Measurements from ENCODE around the gene BORCS8.
"Not testable (repeated sequence)": the region's sequence is repeated elsewhere in the genome, so short reads cannot be mapped to it uniquely, and the experiment has no call there.

BORCS8 gene

DNA sequence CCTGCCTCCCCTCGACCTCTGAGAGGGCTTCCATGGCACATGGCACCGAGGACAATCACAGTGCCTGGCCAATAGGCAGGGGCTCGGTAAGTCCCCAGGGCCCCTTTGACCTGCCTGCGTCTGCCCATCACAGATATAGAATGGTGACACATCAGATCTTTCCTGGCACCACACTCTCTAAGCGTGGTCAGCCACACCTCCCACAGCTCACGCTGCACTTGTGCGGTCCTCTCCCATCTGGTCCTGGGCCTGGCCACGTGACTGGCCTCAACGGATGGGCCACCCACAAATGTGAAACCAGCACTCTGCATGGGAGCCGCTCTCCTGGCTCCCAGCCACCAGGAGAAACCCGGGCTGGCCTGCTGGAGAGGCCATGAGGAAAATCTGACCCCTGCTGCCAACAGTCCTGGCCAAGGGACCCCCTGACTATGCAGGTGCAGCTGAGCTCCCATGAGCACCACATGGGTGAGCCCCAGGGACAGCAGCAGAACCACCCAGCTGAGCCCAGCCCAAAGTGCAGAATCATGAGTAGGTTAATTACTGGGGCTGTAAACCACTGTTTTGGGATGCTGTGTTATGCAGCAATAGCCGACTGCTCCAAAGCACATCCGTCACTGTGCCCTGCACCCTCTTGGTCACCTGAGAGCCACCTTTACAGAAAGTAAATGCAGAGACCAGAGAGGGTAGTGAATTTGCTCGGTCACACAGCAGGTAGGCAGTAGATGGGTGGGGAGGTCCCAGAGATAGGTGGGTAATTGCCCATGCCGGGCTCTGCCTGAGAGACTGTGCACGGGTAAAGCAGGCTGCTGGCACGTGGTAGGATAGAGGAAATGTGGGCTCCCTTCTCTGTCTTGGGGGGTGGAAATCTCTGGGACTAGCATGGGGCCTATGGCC is 12.2 kb downstream of the BORCS8 start:
- no peak for DNase-seq

DNA sequence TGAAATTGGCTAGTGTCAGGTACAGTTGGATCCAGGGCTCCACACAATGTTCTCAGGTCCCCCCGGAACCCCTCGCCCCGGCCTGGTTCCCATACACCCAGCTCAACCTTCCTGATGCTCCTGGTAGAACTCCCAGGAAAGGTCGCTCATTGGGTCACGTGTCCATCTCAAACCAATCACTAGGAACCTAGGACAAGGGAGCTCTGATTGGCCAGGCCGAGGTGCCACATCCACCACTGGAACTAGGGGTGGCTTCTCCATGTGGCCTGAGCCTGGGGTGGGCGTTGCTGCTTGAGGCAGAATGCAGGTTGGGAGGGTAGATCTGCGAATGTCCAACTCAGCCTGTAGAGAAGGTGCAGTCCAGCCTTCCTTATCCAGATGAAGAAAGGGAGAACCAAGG is 15.0 kb downstream of the BORCS8 start:
- no peak for DNase-seq

DNA sequence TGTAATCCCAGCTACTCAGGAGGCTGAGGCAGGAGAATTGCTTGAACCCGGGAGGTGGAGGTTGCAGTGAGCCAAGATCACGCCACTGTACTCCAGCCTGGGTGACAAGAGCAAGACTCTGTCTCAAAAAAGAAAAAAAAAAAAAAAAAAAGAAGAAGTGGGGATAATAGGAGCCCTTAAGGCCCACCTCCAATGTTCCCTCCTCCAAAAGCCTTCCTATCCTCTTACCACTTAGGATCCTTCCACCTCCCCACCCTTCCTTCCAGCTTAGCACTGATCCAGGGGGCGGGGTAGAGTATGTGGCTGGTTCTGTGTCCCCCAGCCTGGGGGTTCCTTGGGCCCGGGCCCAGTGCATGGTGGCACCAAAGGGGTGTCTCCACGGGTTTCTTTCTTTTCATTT is 18.7 kb downstream of the BORCS8 start:
- DNase-seq, result not testable (repeated sequence)

DNA sequence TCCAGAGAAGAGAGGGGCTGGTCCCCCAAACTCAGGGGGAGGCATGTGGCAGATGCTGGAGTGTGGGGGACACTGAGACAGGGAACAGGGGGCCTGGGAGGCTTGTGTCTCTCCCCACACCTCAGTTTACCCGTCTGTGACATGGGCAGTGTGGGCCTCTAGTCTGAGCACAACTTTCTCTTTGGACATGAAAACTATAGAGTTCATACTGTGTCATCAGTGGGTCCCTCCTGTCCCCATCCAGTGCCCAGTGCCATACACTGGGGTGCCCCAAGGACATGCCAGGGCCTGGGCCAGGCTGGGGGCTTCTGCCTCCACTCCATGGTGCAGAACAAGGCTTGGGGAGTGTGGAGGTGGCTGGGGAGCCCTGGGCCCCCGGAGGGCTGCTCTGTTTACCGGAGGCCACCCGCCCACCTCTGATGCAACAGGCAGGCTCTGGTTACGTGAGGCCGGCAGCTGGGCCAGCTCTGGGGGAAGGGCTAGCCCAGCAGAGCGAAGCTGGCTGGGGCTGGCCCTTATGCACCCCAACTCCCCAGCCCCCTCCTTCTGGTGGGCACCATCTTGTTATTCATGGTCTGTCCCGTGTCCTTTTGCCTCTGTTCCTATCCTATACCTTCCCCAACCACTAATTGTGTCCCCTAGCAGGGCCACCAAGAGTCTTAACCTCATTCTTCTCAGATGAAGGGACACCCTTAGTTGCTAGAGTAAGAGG is 20.0 kb downstream of the BORCS8 start:
- no peak for DNase-seq

DNA sequence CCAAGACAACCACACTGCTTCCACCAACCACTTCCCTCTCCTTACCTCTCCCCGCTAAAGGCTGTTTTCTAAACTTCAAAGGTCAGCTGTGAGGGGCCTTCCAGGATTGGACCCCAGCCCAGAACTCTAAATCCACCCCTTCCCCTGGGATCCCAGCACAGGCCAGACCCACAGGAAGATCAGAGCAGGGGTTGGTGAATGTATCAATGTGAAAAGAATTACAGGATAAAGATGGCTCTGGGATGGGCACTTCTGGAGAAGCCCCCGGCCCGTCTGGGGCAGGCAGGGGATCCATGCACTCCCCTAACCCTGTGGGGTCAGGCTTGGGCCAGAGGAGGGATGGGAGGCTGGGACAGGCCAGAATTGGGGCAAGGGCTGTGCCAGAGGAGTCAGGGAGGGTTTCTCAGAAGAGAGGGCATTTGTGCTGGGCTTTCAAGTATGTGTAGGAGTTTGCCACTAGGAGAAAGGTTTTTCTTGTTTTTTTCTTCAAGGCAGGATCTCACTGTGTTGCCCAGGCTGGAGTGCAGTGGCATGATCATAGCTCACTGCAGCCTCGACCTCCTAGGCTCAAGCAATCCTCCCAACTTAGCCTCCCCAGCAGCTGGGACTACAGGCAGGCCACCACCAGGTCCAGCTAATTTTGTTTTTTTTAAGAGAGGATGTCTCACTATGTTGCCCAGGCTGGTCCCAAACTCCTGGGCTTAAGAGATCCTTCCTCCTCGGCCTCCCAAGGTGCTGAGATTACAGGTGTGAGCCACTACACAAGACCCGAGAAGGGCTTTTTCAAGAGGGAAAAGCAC is 20.9 kb downstream of the BORCS8 start:
- DNase-seq, result no peak

DNA sequence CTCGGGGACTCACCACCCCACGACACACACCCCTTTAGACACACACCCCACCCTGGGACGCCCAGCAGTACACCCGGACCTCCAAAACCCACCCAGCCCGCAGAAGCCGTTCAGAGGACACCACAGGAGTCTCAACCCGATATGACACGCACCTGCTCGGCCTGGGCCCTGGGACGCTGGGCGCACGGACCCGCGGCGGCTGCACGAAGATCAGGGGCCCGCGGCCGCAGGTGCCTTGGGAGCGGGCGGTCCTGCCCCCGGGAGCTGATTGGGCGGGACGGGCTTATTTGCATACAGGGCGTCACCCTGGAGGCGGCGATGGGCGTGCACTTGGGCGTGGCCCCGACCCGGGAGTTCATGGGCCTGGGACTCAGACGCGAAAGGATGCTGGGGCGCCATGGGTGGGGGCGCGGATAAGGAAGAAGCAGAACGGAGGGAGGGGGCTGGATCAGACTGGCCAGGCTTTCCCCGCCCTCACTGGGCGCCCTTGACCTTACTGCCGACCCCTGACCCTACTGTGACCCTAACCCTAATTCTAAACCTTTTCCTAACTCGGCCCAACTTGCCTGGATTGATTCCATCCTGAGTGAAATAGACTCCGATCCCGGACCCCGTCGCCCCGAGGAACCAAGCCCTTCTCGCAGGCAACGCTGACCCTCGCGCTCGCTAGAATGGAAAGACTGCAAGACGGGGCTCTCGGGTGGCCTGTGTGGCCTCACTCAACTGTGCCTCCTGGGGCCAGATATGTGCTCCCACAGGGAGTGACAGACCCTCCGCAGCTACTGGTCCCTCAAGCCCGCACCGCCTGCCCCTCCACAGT is 21.7 kb downstream of the BORCS8 start, which contains the start of gene MEF2B:
TSS of gene MEF2B (minus strand) at position 211 of the 820 bp plus-strand sequence. CDS start 19,528 bp downstream, outside the sequence.
- no peak for DNase-seq

DNA sequence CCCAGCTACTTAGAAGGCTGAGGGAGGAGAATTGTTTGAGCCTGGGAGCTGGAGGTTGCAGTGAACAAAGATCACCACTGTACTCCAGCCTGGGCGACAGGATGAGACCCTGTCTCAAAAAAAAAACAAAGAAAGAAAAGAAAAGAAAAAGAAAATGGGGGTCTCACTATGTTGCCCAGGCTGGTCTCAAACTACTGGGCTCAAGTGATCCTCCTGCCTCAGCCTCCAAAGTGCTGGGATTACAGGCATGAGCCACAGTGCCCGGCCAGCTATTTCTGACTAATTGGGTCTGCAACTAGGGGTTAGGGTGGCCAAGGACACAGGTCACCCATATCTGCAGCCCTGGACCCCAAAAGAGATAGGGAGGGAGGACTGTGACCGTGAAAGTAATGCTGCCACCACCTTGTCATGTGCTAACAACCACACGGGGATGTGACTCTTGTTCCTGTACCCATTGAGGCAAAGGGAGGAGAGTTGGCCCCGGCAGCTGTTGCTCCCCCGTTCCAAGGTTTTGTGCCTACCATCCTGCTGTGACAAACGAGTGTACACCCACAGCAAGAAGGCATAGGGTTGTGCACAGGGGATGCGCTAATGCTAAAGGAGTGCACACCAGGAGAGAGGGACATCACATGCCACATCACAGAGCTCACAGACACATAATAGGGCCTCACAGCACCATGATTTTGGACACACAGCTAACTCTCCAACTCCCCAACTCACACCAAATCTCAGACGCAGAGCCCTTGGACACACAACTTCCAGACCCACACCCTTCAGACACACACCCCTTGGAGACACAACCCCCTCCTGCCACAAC is 22.5 kb downstream of the BORCS8 start:
- no peak for DNase-seq

DNA sequence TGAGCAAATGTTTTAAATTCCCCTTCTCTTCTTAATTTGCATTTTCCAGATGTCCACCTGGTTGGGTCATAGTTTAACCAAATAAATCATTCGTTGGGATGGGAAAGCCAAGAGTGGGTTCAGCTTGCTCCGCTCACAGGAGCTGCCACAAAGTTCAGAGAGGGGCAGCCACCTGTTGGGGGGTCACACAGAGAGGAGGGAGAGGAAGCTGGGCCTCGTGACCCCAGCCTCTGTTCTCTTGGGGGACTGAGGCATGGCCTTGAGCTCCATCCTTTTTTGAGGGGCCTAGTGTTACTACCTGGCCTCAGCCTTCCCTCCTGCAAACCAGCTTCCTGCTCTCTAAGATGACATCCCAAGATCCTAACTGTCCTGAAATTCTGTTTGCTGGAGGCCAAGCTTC is 24.3 kb downstream of the BORCS8 start:
- no peak for DNase-seq

DNA sequence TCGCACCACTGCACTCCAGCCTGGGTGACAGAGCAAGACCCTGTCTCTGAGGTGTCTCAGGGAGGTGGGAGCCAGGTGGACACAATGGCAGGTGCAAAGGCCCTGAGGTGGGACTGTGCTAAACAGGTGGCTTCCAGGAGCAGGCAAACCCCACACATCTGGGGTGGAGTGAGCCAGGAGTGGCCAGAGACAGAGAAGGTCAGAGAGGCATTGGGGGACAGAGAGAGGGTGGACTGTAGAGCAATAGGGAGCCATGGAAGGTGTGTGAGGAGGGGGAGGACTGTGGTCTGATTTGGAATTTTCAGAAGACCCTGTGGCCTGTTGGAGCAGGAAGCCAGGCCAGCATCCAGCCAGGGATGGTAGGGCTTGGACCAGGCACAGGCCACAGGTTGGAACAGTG is 26.6 kb downstream of the BORCS8 start:
- DNase-seq, result no peak

DNA sequence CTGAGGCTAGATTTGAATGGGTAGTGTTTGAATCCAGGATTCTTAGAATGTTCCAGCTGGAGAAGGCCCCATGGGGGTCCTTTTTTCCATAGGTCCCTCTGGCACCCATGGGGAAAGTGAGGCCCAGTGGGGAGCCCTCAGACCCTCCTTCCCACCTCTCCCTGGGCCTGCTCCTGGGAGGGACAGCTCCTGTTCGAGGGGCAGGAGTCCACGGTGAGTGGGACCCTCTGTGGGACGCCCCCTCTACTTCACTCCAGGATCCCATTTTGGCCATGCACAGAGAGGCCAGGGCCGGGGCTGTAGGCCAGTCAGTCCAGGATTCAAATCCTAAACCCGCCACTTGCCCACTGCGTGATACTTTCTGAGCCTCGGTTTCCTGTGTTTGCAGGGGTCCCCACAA is 29.5 kb downstream of the BORCS8 start:
- DNase-seq, result no peak

DNA sequence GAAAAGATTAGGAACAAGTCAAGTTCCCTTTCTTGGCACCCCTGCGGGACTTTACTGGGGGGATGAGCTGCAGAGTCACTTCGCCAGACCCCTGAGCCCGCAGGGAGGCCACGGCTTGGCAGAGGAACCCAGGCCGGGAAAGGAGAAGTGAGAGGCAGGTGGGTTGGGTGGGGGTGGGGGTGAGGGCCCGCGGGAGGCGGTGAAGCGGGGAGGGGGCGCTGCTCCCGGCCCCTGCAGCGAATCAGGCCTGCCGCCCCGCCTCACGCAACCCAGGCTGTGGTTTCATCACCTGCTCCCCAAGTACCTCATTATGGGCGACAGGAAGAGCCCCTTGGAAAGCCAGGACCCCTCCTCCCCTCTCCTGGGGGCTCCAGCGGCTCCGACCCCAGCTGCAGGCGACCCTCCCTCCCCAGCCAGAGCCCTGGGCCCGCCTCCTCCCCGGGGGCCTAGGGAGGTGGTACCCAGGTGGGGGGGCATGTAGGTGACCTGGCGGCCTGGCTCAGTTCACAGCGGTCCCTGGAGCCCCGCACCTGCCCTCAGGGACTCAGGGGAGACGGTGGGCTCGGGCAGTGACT is 31.4 kb downstream of the BORCS8 start:
- DNase-seq, result no peak

DNA sequence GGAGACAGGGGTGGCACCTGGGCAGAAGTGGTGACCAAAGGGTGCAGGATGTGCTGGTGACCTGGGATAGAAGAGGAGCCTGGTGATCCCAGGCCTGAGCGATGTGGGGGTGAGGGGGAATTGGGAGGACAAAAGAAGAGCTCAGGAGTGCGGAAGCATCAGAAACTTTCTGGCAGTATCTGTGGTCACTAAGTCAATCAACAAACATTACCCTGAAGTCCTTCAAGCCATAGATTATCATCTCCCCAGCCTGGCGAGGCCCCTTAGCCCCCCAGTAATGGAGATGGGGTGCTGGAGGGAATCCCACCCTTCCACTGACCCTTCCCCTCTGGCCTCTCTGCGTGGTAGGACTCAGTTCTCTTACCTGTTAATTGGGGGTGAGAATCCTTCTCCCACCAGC is 32.4 kb downstream of the BORCS8 start:
- no peak for DNase-seq

DNA sequence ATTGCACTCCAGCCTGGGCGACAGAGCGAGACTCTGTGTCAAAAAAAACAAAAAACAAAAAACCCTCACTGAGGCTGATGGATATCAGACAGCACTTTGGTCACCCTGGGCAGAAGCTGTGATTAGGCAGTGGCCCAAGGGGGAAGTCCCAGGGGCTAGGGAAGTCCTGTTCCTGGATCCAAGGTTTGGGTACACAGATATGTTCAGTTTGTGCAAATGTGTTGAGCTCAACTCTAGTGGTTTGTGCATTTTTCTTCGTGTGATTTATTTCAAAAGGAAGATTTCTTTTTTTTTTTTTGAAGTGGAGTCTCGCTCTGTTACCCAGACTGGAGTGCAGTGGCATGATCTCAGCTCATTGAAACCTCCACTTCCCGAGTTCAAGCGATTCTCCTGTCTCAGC is 34.1 kb downstream of the BORCS8 start:
- no peak for DNase-seq

DNA sequence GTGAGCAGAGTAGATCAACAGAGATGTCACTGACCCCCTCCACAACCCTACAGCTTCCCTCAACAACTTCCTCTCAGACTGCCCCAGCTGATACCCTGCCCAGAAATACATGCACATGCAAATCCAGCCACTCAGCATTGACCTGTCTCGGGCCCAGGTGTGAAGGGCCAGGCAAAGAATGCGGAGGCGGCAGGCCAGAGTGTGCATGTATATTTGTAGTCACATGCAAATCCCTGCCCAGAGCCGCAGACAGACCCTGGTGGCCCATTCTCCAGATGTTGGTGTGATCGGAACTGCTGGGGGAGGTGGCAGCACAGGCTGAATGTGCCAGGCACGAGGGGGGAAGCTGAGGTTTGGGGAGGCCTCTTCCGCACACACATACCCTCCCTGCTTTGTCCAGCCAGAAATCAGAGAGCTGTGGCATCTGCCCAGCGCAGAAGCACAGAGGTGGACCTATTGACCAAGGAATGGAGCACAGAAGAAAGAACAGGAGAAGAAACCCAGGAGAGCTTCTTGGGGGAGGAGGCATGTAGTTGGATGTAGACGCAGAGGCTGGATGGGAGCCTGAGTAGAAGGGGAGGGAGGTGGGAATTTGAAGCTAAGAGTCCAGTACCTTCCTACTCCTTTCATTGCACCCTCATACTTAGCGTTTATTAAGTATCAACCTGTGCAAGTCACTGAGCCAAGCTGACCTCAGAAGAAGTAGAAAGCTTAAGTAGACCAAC is 36.3 kb downstream of the BORCS8 start:
- DNase-seq, result no peak

DNA sequence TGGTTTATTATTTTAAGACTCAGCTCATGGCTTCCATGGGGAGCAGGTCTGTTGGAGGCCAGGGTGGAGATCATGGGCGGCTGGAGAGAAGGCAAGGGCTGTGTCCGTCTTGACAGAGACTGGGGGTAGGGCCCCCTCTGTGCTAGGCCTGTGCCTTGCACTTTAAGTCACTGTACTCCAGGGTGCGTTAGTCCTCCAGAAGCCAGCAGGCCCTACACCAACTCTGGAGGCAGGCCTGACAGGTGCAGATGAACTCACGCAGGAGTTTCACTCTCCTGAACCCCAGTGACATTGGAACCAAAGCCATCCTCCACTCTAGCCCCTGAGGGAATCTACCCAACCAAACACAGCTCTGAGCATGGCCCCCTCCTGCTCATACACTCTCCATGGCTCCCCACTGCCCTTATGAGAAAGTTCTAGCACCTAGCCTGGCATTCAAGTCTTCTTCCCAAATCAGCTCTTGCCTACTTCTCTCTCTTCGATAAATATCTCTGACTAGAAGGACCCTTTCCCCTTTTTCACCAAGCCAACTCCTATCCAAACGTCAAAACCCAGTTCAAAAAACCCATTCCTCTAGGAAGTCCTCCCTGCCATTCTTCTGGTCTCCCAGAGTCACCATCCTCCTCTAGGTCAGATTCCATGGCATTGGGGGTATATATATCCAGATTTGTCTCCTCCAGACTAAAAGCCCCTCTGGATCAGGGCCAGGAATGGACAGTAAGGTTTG is 37.0 kb downstream of the BORCS8 start:
- no peak for DNase-seq

DNA sequence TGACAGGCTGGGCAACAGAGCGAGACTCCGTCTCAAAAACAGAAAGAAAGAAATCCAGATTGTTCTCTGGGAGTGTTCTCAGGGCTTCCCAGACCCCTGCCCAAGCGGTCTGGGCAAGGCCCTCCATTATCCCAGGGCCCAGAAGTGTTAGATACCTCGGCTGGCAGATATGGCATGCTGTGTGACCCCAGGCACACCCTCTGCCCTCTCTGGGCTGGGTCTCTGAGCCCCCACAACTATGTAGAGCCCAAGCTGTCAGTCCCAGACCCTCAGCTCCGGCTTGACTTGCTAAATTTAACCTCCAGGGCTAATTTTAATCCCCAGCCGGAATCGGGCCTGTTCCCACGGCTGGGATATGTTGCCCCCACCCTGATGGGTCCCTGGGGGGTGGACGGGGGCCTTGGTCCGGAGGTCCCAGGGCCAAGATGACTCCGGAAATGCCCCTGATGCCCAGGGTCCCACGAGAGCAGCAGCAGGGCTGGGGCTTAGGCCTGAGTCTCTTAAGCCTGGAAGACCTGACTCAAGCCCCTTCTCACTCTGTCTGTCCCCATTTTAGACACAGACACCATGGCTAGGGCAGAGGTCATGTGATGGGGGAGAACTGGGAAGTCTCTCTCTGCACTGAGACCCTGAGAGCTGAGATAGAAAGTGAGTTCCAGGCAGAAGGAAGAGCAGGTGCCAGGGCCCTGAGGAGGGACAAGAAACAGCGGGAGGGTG is 39.1 kb downstream of the BORCS8 start:
- DNase-seq, result no peak

DNA sequence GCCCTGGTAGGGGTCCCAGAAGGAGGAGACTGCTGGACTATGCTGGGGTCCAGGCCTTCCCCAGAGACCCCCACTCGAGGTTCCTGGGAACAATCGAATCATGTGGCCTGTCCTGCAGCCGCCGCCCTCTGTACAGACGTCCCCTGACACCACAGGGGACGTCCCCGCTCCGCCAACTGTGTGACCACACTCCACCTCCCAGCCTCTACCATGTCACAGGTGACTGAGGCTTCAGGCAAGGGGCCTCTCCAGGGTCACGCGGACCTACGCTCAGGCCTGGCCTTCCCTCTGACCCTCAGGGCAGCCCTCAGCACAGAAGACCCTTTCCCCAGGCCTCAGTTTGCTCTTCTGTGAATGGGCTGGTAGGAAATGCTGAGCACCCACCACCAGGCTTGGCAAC is 40.5 kb downstream of the BORCS8 start:
- DNase-seq, result no peak

DNA sequence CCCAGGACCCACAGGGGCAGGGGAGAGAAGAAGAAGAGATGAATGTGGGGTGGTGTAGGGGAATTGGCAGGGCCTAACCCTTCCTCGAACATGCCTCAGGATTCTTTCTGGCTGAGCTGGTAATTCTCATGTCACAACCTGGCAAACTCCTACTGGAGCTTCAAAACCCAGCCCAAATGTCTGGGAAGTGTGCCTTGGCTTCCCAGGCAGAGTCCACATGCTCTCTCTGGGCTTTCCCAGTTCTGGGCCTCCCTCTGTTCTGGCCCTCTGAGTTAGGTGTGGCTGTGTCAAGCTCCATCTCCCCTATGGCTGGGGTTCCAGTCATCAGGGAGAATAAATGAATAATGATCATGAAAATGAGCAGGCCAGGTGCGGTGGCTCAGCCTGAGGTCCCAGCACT is 42.5 kb downstream of the BORCS8 start:
- no peak for DNase-seq

DNA sequence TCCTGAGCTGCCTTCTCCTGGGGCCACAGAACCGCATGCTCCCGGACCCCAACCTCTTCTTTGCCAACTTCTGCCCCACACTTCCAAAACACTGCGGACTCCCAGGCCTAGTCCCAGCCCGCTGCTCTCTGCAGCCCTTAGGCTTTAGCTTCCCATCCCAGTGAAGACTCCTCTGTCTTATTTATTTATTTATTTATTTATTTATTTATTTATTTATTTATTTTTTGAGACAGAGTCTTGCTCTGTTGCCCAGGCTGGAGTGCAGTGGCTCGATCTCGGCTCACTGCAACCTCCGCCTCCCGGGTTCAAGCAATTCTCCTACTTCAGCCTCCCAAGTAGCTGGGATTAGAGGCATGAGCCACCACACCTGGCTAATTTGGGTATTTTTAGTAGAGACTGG is 43.4 kb downstream of the BORCS8 start:
- not testable (repeated sequence) for DNase-seq

Measured in GDM1 (cell line).